GM10847 (cell line): Measurements from ENCODE around the gene ARHGAP22.

ENCODE experiments used
- POLR2A ChIP-seq: IDR thresholded peaks from 2 replicates; pipeline ENCODE4 v1.6.1; 2011; ENCODE audit not compliant: insufficient read length; ENCODE audit errors: extremely low read depth

The ARHGAP22 gene

DNA sequence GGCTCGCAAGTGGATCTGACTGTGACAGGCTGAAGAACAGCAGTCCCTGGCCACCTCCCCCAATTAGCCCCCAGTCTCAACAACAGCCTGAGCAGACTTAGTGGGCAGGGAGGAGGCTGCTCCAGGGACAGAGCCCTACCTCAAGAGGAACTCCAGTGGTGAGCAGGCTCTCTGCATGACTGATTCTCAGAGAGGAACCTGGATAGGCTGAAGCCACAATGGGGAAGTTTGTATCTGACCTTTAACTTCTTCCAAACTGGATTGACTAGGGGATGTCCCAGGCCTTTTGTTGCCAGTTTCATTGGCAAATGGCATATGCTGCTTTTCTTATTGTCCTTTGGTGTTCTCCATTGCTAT, 93.0 kb downstream of the ARHGAP22 start:
- no peak for TF ChIP-seq POLR2A

DNA sequence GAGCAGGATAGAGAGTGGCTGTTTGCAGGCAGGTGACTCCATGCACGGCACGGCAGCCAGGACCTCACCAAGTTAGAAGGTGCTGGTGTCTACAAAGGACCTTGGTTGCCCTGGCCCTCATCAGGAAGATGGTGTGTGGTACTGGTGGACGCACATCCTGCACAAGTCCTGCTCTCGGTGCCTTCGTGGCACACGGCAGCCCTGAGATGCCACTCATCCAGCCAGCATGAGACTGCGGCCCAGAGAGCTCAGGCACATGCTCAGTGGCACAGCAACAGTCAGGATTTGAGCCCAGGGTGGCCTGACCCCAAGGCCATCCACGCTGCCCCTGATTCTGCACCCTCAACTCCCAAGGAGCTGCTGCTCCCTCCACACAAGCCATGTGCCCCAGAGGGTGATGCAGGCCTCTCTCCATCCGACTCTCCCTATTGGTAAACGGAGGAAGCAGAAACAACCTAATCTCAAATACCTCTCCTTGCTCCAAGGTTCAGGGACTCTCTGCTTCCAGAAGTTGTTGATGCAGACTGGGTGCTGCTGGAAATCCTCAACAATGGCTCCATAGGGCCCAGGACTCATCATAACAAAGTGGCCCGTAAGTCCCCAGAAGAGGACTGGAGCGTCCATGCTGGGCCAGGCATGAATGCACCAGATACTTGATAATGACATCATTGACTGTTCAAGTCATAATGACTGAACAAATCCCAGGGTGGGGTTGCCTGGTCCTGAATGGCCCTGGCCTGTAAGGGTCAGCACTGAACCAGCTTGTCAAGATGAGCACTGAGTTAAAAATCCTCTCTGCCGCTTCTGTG, 93.6 kb downstream of the ARHGAP22 start:
- TF ChIP-seq POLR2A, result no peak

DNA sequence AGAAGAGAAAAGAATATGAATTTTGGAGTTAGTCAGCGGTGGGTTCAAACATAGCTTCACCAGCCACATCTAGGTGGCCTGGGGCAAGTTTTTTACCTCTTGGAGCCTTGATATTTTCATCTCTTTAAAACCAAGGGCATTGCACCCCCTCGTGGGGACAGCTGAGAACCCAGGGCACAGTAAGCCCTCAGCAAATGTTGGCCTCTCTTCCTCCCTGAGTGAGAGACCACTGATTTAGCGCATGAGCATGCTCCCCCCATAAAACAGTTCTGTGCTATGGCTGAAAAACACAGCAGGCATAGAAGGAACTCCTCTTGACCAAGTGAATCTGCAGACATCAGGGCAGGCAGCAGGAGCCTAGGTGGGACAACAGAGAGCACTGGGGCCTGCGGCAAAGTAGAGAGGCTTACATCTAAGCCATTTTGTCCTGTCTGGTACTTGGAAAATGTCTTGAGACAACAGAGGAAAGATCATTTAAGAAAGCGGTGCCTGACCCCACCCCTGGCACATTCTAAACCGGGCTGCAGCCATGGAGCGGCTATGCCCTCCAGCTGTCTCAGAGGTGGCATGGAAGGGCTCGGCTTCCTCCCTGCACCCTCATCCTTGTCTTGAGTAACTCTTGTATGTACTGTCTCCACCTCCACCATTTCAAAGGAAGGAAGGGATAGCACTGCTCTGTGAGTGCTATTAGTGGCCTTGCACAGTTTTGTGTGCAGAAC, 94.7 kb downstream of the ARHGAP22 start:
- TF ChIP-seq POLR2A, result no peak

GRCh38 chr10:48508791-48509772, 95.8 kb downstream of the ARHGAP22 start:
- TF ChIP-seq POLR2A, result no peak

- TF ChIP-seq POLR2A, result no peak
Observed at GRCh38 chr10:48507933-48508790, 96.7 kb downstream of the ARHGAP22 start.

DNA sequence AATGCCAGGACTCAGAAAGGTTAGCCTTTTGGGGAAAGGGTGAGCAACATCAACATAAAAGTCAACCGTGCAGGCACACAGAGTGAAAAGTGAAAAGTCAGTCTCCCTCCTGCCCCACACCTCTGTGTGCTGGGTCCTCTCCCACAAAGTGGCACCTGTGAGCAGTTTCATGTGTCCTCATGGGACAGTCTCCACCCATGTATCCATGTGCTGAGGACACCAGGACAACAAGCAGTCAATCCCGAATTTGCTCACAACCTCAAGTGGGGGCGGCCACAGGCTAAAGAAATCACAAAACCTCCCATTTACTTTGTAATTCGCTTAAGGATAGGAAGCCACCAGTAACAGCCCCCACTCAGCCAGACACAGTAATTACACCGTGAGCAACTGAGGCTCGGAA, 97.4 kb downstream of the ARHGAP22 start:
- TF ChIP-seq POLR2A, result no peak

DNA sequence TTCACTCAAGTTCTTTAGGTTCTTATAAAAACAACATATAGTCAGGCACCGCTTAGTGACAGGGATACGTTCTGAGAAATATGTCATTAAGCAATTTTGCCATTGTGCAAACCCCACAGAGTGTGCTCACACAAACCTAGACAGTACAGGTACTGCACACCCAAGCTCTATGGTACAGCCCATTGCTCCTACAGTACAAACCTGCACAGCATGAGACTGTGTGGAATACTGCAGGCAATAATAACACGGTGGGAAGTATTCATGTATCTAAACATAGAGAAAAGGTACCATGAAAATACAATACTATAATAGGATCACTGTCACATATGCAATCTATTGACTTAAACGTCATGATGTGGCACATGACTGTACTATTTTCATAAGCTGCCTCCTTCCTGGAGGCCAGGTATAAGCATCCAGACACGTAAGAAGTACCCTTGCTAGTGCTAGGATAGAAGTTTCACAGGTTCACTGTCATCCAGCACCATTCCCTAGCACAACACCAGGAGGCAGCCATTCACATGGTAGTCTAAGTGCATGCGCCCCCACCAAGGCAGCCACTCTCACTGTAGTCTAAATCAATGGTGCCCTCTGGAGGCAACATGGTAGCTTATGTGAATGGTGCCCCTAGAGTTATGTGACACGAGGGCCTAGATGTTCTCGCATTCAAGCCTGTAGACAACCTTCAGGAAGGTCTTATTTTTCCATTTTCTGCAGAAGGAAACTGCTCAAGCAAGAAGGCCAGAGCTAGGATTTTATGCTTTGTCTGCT, 98.5 kb downstream of the ARHGAP22 start:
- TF ChIP-seq POLR2A, result no peak

GRCh38 chr10:48505394-48506112, 99.3 kb downstream of the ARHGAP22 start:
- no peak for TF ChIP-seq POLR2A

DNA sequence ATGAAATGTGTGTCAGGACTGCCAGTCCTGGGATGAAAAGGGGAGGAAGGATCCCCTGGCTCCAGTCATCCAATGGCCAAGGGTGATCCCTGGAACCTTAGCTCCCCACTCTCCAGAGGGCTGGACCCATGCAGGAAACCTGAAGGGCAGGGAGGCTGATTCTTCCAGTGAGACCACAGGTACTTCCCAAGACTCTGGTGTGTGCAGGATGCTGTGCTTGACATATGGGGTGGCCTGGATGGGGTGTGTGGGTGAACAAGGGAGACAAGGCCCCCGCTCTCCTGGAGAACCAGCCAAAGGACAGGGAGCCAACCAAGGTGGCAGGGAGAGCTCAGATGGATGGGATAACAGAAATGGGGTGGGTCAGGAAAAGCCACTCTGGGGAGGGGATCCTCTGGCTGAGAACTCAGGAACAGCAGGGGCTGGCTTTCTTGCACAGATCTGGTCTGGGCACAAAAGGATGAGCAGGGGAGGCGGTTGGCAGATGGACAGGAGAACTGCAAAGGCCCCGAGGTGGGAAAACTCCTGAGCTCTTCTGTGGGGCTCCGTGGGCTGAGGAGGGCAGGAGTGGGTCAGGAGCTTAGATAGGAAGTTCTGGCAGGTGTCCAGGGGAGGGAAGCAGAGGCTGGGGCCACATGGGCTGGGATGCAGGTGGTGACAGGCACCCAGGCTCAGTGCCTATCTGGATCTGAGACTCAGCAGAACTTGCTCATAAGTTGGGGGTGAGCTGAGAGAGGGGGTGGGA, 100.6 kb downstream of the ARHGAP22 start:
- TF ChIP-seq POLR2A, result no peak

GRCh38 chr10:48503293-48503911, 101.5 kb downstream of the ARHGAP22 start:
- no peak for TF ChIP-seq POLR2A

- TF ChIP-seq POLR2A, result no peak
Observed at GRCh38 chr10:48502791-48503190, 102.1 kb downstream of the ARHGAP22 start.
